HepG2 (cell line): ENCODE measurements around the gene FAM78B. TPM values are rescaled to one million over a fixed set of nuclear protein-coding genes. Genes with fewer than 3 reads are reported as not detected.

Experiments used
- CSRNP2 ChIP-seq: sonication (generic); formaldehyde crosslinking; conservative IDR thresholded peaks from 2 replicates; pipeline ENCODE4 v1.8.0; 2022; ENCODE audit warnings: low read depth, missing genetic modification reagents
- HNF4A ChIP-seq: sonication (generic); formaldehyde crosslinking; IDR thresholded peaks from 2 replicates; pipeline ENCODE4 v1.4.0; 2020; ENCODE audit warnings: missing genetic modification reagents
- IKZF1 ChIP-seq: fragments of 450-650 bp; IDR thresholded peaks from 2 replicates; pipeline ENCODE4 v1.7.1; 2016
- PBX3 ChIP-seq: sonication (generic); formaldehyde crosslinking; IDR thresholded peaks from 2 replicates; pipeline ENCODE4 v1.8.1; 2023; ENCODE audit warnings: missing genetic modification reagents, inconsistent platforms, borderline replicate concordance
- REST ChIP-seq, 2 experiments: IDR thresholded peaks; 2 replicates each; pipeline ENCODE4 v1.6.1; 2011 to 2012; ENCODE audit warnings: low read length in 2 of 2, borderline replicate concordance in 1 of 2, low read depth in 1 of 2, mild to moderate bottlenecking in 1 of 2, moderate library complexity in 1 of 2
- RORA ChIP-seq: sonication (generic); formaldehyde crosslinking; IDR thresholded peaks from 2 replicates; pipeline ENCODE4 v1.5.0; 2020; ENCODE audit warnings: mild to moderate bottlenecking, missing genetic modification reagents, moderate library complexity
- ZBTB42 ChIP-seq: sonication (generic); formaldehyde crosslinking; IDR thresholded peaks from 2 replicates; pipeline ENCODE4 v1.5.0; 2020; ENCODE audit warnings: mild to moderate bottlenecking, missing genetic modification reagents
- ZEB1 ChIP-seq: IDR thresholded peaks from 2 replicates; pipeline ENCODE4 v1.6.1; 2012; ENCODE audit warnings: mild to moderate bottlenecking, low read depth, inconsistent platforms; ENCODE audit not compliant: insufficient replicate concordance
- ZNF24 ChIP-seq: fragments of 450-650 bp; IDR thresholded peaks from 2 replicates; pipeline ENCODE4 v1.6.1; 2017; ENCODE audit warnings: antibody characterized with exemption, mild to moderate bottlenecking
- ZNF790 ChIP-seq: sonication (generic); formaldehyde crosslinking; IDR thresholded peaks from 2 replicates; pipeline ENCODE4 v1.8.0; 2022; ENCODE audit warnings: missing genetic modification reagents, mild to moderate bottlenecking, borderline replicate concordance
- ZSCAN21 ChIP-seq: sonication (generic); formaldehyde crosslinking; IDR thresholded peaks from 2 replicates; pipeline ENCODE4 v1.8.0; 2022; ENCODE audit warnings: mild to moderate bottlenecking, missing genetic modification reagents, moderate library complexity, borderline replicate concordance
- polyA plus RNA-seq, 8 experiments: library from polyadenylated mRNA; depleted of rRNA in 3 of 8; stranded (reverse) in 7 of 8; unstranded in 1 of 8; fragments of >200 nt; fragmentation: Illumina TruSeq in 4 of 8; extraction: Trizol in 4 of 8; gene quantifications; 2 replicates each; pipeline versions ENCODE4 v1.2.1 to v1.2.3, GENCODE V29; 2011 to 2016; ENCODE audit warnings: low read depth in 4 of 8, missing spikeins in 1 of 8, mixed read lengths in 1 of 8; ENCODE audit not compliant: insufficient read depth in 1 of 8
- total RNA-seq, 5 experiments: library from RNA; depleted of rRNA; stranded (reverse); fragments of >200 nt; fragmentation: Illumina TruSeq; extraction: Trizol; gene quantifications; 2 replicates each; pipeline ENCODE4 v1.2.3, GENCODE V29; 2016; ENCODE audit warnings: low read depth in 1 of 5

Gene FAM78B
- total and polyA plus RNA-seq, 2 of the 13 experiments (the other 11 are each of a cell fraction or from before 2014, with no cell fraction given) = 0.22 to 0.31 TPM

- TF ChIP-seq ZNF24 (peak; percentile 85), ZEB1 (no peak), IKZF1 (no peak), RORA (CRISPR knock-in tag) (no peak), REST (IDR thresholded peaks at IDR 0.05; ENCODE audit: borderline replicate concordance in 1 of 2, low read depth in 1 of 2, low read length in 2 of 2) (peak; percentile 47 to 95), ZSCAN21 (CRISPR knock-in tag) (no peak), ZBTB42 (CRISPR knock-in tag) (no peak), ZNF790 (CRISPR knock-in tag) (no peak), CSRNP2 (CRISPR knock-in tag) (no peak), HNF4A (no peak), PBX3 (CRISPR knock-in tag) (no peak)
These were observed 97.4 kb downstream of the FAM78B start (continued) for GRCh38 chr1:166069390-166069789.
